Hepatocyte (in vitro differentiated cells): Measurements from ENCODE around the gene TRHDE.

Experiments used
- EZH2 ChIP-seq: fragments of 200-600 bp; sonication (generic); IDR thresholded peaks from 2 replicates; pipeline ENCODE4 v1.6.1; 2016; ENCODE audit warnings: antibody characterized with exemption, mild to moderate bottlenecking, borderline replicate concordance
- EZH2phosphoT487 ChIP-seq: fragments of 200-600 bp; sonication (generic); IDR thresholded peaks from one replicate; pipeline ENCODE4 v1.6.1; 2018; ENCODE audit warnings: antibody characterized with exemption, mild to moderate bottlenecking, low read depth, moderate library complexity; ENCODE audit not compliant: unreplicated experiment, severe bottlenecking
- TF ChIP-seq, protein P1 (sequence below): fragments of 200-600 bp; sonication (generic); IDR thresholded peaks from 2 replicates; pipeline ENCODE4 v1.5.1; 2016; ENCODE audit warnings: antibody characterized with exemption, mild to moderate bottlenecking; ENCODE audit not compliant: poor library complexity

DNA sequence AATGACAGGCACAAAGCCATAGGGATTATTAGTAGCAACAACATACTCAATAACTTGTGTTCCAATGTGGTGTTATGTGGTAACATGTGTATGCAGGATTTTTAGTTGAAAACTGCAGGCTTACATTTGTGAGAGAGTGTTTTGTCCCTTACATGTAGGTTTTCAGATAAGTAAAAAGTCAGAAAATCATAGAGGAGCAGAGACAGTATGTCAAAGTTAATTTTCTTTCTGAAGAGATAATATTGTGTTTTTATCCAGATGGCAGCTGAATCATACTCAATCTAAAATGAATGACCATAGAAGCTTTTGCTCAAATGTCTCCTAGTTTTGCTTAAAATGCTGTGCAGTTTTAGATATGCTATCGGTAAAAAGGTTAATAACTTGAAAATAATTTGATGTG is 277.0 kb downstream of the TRHDE start:
- TF ChIP-seq, protein P1, sequence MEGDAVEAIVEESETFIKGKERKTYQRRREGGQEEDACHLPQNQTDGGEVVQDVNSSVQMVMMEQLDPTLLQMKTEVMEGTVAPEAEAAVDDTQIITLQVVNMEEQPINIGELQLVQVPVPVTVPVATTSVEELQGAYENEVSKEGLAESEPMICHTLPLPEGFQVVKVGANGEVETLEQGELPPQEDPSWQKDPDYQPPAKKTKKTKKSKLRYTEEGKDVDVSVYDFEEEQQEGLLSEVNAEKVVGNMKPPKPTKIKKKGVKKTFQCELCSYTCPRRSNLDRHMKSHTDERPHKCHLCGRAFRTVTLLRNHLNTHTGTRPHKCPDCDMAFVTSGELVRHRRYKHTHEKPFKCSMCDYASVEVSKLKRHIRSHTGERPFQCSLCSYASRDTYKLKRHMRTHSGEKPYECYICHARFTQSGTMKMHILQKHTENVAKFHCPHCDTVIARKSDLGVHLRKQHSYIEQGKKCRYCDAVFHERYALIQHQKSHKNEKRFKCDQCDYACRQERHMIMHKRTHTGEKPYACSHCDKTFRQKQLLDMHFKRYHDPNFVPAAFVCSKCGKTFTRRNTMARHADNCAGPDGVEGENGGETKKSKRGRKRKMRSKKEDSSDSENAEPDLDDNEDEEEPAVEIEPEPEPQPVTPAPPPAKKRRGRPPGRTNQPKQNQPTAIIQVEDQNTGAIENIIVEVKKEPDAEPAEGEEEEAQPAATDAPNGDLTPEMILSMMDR: no peak
- TF ChIP-seq EZH2: no peak
- TF ChIP-seq EZH2phosphoT487: no peak
